Activated CD8-positive, alpha-beta memory T cell treated with anti-CD3 and anti-CD28 coated beads for 24 hours (primary cell): ENCODE data around the gene ACADM.
A peak's percentile ranks its signal among the peaks of the same experiment; 100 is the strongest.
"Not testable (repeated sequence)": the region's sequence is repeated elsewhere in the genome, so short reads cannot be mapped to it uniquely, and the experiment has no call there.

Experiments used
- DNase-seq: peaks from one replicate; pipeline ENCODE4 v3.0.0-alpha.2; 2020

Gene ACADM

GRCh38 chr1:75796376-75797272 lies 72.1 kb downstream of the ACADM start, which contains the start of gene MSH4:
Gene MSH4 (plus strand): TSS chr1:75796882. CDS start chr1:75796986, 104 bp downstream.
- peak; percentile 83 for DNase-seq

- no peak for DNase-seq
Measured at GRCh38 chr1:75797273-75797588, 72.7 kb downstream of the ACADM start.

GRCh38 chr1:75797606-75798216 lies 73.2 kb downstream of the ACADM start:
- peak; percentile 59 for DNase-seq

GRCh38 chr1:75801480-75801879 lies 77.0 kb downstream of the ACADM start:
- DNase-seq: not testable (repeated sequence)

GRCh38 chr1:75808921-75809320 lies 84.4 kb downstream of the ACADM start:
- no peak for DNase-seq

GRCh38 chr1:75810113-75810512 lies 85.6 kb downstream of the ACADM start:
- not testable (repeated sequence) for DNase-seq

- no peak for DNase-seq
Measured at GRCh38 chr1:75811211-75811981, 86.9 kb downstream of the ACADM start.

GRCh38 chr1:75812065-75812464 lies 87.6 kb downstream of the ACADM start:
- DNase-seq: no peak
